Pons (tissue), 1 donor: ENCODE measurements around the gene GALNT2.
A peak's percentile ranks its signal among the peaks of the same experiment; 100 is the strongest.

ENCODE experiments used
- DNase-seq: peaks from one replicate; pipeline ENCODE4 v3.0.0-alpha.2; 2016; ENCODE audit warnings: low spot score

GALNT2 gene

DNA sequence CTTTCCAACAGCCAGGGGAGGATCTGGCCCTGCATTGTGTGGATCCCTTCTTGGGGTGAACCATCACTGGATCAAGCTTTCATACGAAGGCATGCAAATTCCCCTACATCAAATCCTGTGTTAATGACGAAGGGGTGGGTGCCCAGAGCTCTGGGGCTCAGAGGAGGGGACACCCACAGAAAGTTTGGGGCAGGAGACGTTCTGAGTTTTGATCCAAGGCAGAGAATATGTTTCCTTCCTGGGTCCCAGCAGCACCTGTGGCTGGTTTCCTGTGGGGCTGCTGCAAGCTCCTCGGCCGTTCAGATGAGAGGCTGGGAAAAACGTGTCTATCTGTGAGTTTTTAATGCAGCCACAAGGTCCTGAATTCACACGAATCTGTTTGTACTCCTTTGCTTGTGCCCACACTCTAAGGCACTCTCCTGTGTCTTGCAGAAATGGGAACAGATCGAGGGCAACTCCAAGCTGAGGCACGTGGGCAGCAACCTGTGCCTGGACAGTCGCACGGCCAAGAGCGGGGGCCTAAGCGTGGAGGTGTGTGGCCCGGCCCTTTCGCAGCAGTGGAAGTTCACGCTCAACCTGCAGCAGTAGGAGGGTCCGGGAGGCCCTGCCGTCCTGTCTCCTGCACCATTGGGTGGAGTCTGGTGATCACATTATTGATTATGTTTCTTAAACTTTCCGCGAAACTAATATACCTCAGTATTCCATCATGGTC is 212.0 kb downstream of the GALNT2 start:
- no peak for DNase-seq

DNA sequence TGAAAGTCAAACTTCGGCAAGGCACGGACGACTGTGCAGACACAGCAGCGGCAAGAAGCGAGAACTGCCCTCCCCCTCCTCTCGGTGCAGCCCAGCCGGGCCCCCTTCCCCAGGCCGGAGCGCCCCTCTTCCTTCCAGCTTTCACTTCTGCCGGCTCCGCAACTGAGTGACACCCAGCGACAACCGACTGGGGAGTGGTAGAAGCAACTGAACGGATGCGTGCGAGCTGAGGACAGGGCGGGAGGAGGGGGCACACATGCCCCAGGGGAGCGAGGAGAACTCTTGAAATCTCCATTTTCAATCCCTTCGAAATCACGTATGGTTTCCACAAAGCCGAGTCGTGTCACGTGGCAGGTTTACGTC is 212.5 kb downstream of the GALNT2 start:
- no peak for DNase-seq

DNA sequence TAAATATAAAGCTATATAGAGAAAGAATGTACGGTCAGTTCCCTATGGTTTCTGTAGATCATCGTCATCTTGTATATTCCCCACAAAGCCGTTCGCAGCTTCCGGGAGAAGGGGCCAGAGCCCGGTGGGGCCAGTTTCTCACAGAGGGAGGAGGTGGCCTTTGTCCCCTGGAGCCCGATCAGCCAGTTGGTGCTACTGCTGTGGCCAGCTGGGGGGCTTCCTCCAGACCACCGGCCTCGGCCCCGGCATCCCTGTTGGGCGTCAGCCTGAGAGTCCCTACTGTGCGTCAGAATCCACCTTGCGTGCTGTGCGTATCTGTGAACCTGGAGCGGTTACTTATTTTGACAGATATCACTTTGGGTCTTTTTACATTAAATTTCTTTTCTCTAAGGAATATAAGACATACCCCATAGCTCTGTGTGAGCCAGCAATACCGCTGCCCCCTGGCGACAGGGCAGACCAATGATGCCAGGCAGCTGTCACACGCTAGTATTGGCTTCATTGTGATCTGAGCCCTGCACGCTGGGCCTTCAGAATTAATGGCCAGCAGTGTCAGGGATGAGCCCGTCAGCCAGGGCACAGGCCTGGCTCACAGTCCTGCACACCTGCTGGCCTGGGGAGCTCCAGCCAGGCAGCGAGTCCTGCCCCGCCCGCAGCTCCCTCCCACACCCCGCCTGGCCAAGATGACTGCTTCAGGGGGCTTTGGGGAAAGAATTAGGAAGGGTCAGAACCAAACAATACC is 213.2 kb downstream of the GALNT2 start:
- peak; percentile 15 for DNase-seq

DNA sequence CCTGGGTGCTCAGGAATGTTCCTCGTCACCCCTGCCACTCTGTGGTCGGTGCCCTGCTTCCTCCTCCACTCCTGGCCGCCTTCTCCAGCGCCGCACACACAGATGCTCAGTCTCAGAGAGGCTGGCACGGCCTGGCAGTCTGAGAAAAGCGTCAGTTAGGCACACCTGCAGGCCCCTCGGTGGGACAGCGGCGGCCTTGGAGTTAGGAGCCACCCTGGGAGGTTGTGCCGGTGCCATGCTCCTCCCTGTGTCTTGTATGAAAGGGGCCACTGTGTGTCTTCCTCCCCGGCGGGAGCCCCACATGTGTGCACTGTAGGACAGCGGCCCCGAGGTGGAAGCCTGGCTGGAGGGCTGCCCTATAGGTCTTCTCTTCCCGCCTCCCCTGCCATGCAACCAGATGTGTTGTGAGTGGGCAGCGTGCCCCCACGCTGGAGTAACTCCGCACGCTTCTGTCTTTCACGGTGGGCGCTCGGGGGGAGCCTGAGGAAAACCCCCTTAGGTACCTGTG is 213.9 kb downstream of the GALNT2 start:
- DNase-seq: no peak

DNA sequence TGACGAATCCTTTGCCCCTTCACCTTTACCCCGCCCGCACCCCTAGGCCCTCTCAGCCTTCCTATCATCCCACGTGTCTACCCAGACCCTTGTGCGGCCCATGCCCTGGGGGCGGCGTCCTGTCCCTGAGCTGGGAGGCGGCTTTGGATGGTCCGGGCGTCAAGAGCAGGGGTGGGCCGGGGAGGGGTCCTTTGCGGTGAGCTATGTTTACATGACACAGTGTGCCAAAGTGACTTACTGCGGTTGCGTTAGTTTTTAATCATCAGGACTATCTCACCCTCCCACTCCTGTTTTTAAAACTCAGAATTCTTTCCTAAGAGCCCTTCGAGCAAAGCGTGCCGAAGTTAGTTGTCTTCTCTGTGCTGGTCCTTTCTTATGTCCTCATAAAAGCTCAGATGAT is 214.5 kb downstream of the GALNT2 start:
- DNase-seq: no peak

DNA sequence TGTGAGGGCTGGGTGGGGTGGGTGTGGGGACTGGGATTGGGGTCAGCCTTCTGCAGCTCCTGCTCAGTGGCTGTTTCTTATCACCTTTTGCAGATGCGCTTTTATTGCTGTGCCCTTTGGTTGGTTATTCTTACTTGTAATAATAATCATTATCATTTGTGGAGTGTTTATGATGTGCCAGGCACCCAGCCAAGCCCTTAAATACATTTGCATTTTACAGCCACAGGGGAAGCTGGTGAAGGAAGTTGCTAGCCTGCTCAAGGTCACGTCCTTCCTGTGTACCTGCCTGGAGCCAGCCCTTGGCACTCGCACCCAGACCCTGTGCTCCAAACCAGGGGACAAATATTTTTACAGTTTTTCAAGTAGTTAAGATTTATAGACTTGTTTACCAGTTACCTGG is 215.1 kb downstream of the GALNT2 start:
- DNase-seq: no peak

DNA sequence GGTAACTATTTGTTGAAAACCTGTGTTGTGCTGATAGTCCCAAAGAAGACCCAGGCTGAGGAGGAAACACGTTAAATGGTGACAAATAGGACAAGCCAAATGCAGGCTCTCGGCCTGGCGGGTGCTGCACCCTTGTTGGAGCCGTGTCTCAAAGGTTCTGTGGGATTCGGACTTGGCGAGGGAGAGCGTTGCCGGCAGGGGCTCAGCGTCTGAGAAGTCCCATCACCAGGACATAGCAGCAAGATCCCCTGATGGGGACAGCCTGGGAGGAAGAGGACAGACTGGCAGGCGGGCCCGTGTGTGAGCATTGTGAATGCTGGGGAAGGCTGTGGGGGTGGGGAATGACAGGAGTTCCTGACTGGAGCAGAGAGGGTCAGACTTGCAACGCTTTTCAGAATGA is 216.6 kb downstream of the GALNT2 start:
- no peak for DNase-seq

DNA sequence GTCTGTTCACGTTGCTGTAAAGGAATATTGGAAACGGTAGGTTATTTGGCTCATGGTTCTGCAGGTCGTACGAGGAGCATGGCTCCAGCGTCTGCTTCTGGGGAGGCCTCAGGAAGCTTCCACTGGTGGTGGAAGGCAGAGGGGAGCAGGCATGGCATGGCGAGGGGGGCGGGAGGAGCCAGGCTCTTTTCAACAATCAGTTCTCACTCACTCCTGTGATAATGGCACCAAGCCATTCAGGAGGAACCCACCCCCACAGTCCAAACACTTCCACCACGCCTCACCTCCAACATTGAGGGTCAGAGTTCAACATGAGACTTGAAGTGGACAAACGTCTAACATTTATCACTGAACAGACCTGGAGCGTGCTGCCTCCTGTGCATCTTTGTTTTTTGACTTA is 217.9 kb downstream of the GALNT2 start:
- DNase-seq: no peak

DNA sequence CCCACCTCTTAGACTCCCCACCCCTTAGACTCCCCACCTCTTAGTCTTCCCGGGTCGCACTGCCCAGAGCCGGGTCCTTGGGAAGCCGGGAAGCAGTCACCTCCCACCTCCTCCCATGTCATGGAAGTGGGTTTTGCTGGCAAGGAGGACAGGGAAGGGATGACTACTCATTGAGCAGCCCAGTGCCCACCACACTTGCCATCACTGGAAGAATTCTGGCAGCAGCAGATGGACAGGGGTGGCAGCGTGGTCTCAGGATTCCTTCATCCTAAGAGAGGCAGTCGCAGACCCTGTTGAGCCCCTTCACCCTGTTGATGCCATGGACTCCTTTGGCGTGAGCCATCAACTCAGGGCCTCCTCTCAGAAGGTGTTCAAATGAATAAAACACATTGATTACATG is 218.3 kb downstream of the GALNT2 start:
- no peak for DNase-seq

DNA sequence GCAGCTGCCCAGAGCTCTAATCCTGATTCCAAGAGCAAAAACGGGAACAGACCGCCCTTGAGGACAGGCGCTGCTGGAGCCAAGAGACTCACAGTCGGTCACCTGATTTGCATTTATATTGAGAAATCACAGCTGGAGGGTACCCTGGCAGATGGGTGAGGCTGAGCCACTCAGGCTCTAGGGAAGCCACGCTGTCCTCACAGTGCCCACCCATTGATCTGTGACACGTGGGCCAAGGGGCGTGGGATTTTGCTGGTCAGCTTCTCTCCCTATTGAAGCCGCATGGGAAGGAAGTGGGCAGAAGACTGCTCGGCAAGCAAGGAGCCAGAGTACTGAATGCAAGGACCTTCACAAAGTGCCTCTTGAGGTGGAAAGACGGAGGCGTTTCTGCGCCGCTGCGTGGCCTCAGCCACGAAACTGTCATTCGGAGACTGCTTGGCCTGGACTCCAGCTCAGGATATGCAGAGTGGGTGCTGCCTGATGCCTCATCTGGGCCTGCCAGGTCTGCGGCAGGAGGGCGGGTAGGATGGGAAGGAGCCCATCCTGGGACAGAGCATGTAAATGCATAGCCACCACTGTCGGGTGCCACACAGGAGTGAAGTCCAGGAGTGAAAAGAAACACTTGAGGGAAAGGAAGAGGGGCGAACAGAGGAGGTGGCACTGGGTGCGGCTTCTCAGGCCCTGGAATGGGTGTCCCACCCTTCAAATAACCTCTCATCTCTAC is 219.3 kb downstream of the GALNT2 start:
- no peak for DNase-seq

DNA sequence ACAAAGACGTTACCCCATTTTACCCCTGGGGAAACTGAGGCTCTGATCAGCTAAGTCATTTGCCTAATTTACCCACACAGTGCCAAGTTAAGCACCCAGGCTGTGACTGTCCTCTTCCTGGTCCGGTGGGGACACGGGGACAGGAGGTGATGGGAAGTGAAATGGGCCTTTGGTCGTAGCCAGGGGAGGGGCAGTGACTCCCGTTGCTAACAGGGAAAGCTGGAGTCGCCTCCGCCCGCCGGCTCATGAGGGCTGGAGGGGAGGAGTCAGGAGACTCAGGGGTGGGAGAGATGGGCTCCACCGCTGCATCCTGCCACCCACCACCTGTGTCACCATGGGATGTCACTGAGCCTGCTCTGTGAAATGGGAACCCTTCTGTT is 219.8 kb downstream of the GALNT2 start:
- DNase-seq: no peak

DNA sequence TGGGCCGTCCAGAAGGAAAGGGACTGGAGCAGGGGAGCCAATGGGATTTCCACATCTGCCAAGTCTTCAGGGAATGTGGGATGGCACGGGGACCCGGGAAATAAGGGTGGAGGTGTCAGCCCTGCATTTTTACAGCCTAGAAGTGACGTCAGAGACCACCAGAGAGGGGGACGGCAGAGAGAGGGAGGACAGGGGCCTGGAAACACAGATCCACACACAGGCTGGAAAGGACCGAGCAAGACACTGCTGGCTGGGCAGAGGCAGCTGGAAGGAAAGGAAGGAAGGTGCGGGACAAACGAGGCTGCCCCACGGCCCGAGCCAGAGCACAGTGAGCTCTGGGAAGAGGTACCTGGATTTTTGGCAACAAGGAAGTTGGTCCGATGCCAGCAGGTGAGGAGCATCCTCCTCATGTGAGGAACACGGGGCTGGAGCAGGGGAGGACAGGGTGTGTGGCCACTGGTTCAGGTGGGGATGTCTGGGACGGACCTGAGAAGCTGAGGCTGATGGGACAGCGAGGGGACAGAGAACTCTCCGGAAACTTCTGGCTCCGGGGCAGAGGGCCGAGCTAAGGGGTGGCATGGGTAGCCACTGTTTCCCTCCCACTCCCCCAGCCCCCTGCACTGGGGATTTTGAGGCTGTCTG is 220.8 kb downstream of the GALNT2 start:
- no peak for DNase-seq

DNA sequence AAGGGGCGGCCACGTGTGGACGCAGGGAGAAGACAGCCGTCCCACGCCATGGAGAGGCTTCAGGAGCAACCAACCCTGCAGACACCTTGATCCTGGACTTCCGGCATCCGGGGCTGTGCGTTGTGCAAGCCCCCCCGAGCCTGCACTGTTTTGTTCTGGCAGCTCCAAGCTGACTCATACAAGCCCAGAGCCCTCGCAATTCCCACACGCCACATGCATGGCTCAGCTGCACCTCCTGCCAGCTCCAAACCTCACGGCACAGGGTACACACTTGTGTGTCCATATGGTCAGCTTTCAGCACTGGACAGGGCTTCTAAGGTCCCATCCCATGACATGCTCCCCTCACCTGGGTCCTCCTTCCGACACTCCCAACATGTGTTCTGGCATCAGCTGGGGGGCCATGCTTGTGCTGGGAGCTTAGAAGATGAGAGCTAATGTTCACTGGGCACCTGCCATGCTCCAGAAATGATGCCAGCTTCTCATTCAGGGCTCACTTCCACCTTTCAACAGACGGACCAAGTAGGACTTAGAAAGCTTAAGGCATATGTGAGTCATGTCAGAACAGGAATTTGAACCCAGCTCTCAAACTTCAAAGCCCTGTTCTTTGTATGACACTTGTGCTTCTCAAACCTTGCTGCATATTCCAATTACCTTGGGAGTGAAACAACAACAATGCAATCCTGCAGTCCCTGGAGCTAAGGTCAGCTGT is 221.8 kb downstream of the GALNT2 start:
- DNase-seq: no peak

DNA sequence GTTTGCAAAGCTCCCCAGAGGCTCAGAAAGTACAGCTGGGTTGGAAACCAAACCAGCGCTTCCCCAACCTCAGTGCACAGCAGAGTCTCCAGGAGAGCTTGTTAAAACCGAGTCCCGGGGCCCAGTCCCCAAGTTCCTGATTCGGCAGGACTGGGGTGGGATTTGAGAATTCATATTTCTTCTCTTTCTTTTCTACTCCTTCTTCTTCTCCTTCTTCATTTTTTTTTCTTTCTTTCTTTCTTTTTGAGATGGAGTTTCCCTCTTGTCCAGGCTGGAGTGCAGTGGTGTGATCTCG is 222.3 kb downstream of the GALNT2 start:
- no peak for DNase-seq

DNA sequence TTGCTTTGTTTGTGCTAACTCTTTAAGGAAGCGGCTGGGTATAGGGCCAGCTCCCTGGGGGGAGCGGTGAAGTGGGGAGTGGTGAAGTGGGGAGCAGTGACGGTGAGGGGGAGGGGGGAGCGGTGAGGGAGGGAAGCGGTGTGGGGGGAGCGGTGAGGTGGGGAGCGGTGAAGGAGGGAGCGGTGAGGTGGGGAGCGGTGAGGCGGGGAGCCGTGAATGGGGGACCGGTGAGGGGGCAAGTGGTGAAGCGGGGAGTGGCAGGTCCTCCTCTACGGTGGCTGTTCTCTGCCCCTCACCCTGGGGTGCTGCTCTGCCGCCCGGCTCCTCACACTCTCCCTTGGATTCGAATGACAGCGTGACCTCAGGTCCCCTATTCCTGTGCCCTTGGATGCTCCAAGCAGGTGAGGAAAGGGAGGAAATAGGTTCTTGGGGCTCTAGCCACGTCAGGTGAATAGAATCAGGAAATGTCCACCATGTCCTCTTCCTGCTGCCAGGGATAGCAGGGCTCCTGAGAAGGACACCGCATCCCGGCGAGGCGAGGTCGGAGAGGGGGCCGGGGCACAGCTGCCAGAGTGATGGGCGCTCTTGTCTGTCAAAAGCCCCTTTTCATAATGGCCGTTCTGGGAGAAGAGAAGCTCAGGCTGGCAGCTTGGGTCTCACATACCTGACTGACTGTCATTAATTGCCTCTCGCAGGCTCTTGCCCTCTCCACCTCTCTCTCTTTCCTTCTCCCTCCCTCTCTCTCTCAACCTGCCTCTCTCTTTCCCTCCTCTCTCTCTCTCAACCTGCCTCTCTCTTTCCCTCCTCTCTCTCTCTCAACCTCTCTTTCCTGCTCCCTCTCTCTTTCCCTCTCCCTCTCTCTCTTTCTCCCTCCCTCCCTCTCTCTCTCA is 224.9 kb downstream of the GALNT2 start:
- DNase-seq: no peak

DNA sequence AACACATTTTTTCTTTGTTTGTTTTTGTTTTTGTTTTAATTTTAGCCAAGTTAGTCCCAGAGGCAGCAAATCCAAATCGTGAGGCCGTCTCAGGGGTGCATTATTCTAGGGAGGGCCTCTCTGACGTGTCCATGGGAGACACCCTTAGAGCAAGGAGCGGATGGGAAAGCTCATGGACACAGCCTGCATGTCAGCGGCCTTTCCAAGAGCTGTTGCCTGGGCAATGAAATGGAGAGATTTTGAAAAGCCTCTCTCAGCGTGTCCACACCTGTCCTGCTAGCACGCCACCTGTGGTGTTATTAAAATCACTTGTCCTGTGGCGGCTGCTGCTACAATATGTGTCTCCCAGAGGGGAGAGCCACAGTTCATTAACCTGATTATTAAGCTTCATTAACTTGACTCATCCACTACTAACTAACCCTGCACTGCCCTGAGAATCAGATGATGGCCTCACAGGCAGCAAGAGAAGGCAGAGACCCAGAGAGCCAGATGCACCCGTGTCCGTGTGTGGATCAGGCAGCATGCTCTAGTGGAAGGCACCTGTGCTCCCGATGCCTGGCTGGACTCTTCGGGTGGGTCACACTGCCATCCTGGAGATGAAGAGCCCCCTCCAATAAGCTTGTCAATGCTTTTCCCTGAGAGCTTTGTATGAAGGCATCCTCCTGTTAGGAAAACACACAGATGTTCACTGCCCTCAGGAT is 225.8 kb downstream of the GALNT2 start:
- no peak for DNase-seq

DNA sequence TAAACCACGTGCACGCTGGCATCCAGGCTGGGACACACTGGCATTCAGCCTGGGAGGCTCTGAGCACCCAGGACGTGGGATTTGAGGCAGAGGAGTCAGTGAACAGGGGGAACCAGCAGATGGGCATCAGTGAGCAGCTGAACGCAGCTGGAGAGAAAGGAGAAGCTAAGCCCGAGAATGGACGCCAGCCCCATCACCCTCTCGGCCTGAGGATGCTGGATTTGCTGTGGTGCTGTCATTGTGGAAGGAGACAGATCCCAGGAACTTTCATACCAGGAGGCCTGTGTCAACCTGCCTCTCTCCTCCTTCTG is 226.3 kb downstream of the GALNT2 start:
- no peak for DNase-seq

DNA sequence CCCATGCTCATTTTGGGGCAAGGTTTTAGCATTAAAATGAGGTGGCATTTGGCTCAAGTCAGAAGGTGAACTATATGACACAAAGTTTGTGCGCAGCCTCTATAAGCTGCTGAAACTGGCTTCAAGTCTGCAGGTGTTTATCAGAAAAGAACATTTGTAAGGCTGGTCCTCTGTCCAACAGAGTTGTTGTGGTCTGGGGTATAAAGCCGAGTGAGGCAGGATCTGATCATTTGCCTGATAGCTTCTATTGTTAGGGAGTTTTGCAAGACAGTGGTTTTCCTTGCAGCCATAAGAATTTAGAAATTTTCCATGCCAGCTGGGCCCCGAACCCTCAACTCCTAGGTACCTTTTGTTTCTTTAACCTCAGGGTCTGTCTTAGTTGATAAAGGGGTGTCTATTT is 228.3 kb downstream of the GALNT2 start:
- DNase-seq: no peak

DNA sequence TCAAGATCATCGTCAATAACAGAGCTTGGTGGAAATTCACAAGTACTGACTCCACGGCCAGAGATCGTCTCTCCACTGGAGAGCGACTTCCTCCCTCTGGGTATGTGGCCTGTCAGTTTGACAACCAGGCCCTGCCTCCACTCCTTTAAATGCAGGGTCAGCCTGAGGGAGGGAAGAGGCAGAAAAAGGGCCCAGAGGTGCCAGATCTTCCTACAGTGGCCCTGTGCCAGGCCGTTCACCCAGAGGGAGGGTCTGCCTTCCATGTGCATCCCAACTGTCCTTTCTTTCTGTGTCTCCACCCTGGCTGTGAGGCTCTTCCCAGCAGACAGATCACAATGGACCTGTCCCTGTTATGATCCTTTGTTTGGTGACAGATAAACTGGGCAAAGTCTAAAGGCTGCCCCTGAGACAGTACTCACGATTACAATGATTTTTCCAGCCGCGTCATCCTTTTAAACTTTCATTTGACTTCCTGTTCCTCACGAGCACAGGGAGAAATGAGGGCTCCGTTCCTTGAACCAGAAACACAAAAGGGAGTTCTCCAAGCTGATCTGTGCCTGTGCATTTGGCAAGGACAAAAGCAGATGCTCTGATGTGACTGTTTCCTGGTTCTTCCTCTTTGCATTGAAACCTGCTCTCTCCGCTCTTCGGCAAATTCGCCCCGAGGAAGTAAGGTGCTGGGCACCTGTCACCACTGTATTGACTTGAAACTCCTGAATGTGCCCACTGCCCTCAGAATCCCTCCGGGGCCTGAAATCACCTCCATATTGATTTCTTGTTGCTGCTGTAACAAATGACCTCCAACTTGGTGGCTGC is 232.4 kb downstream of the GALNT2 start:
- no peak for DNase-seq
